Amniotic stem cell (primary cell): ENCODE measurements around the gene TEX35.

ENCODE experiments used
- DNase-seq: peaks from one replicate; lab custom pipeline; 2025; lab: John Stamatoyannopoulos, UW

Gene TEX35

GRCh38 chr1:178518894-178519293, 6.0 kb downstream of the TEX35 start:
- no peak for DNase-seq

GRCh38 chr1:178520803-178521202, 7.9 kb downstream of the TEX35 start:
- no peak for DNase-seq

- no peak for DNase-seq
These were observed 8.3 kb downstream of the TEX35 start for GRCh38 chr1:178521241-178521640.

GRCh38 chr1:178527117-178527516, 14.2 kb downstream of the TEX35 start:
- DNase-seq, result no peak

GRCh38 chr1:178528228-178528952, 15.5 kb downstream of the TEX35 start:
- DNase-seq, result no peak

GRCh38 chr1:178528953-178529335, 16.0 kb downstream of the TEX35 start:
- no peak for DNase-seq

GRCh38 chr1:178529364-178530036, 16.6 kb downstream of the TEX35 start:
- no peak for DNase-seq

GRCh38 chr1:178530037-178530402, 17.1 kb downstream of the TEX35 start:
- DNase-seq, result peak; percentile 8

- DNase-seq, result no peak
These were observed 17.6 kb downstream of the TEX35 start for GRCh38 chr1:178530502-178530901.

GRCh38 chr1:178531887-178532286, 19.0 kb downstream of the TEX35 start:
- DNase-seq, result no peak

- peak; percentile 61 for DNase-seq
These were observed 19.5 kb downstream of the TEX35 start for GRCh38 chr1:178532392-178532791.

- no peak for DNase-seq
These were observed 20.4 kb downstream of the TEX35 start for GRCh38 chr1:178533121-178533946.

GRCh38 chr1:178534137-178534868, 21.4 kb downstream of the TEX35 start:
- no peak for DNase-seq

GRCh38 chr1:178536329-178536728, 23.4 kb downstream of the TEX35 start:
- DNase-seq, result no peak

- peak; percentile 70 for DNase-seq
These were observed 24.0 kb downstream of the TEX35 start for GRCh38 chr1:178536844-178537371.

GRCh38 chr1:178537382-178538090, 24.6 kb downstream of the TEX35 start:
- no peak for DNase-seq

GRCh38 chr1:178538192-178538916, 25.4 kb downstream of the TEX35 start:
- peak; percentile 24 for DNase-seq

- no peak for DNase-seq
These were observed 26.4 kb downstream of the TEX35 start for GRCh38 chr1:178539291-178539690.

- no peak for DNase-seq
These were observed 27.3 kb downstream of the TEX35 start for GRCh38 chr1:178540204-178540603.

- peak; percentile 87 for DNase-seq
These were observed 27.7 kb downstream of the TEX35 start for GRCh38 chr1:178540646-178541045.

GRCh38 chr1:178541379-178541778, 28.5 kb downstream of the TEX35 start:
- no peak for DNase-seq
